ENCODE data around the gene AHCTF1. TPM values are rescaled to one million over a fixed set of nuclear protein-coding genes. Genes with fewer than 3 reads are reported as not detected.

Gene AHCTF1
- total RNA-seq, 1 donor from 2014 or later: 25.2 TPM

- Mint-ChIP-seq H3K4me3 (ENCODE audit: unreplicated experiment) (no peak overlapping the region), H3K9me3 (ENCODE audit: unreplicated experiment) (peaks cover 13% of the 10 kb centered on the region)
These were observed 37.9 kb upstream of the AHCTF1 start for GRCh38 chr1:246969621-246970020.

GRCh38 chr1:246966502-246966901 lies 34.8 kb upstream of the AHCTF1 start:
- H3K4me3 Mint-ChIP-seq (ENCODE audit: unreplicated experiment): no peak overlapping the region
- no peak for TF ChIP-seq CTCF (IDR thresholded peaks at IDR 0.05; ENCODE audit: partially characterized antibody, unreplicated experiment)
- DNase-seq: no peak
- H3K36me3 Mint-ChIP-seq (ENCODE audit: unreplicated experiment): peaks cover 47% of the 10 kb centered on the region
- no peaks in the 10 kb centered on the region for H3K4me1 Mint-ChIP-seq (ENCODE audit: low read depth, unreplicated experiment)
- no peaks in the 10 kb centered on the region for H3K27me3 Mint-ChIP-seq (ENCODE audit: unreplicated experiment)
- peaks cover 13% of the 10 kb centered on the region for H3K9me3 Mint-ChIP-seq (ENCODE audit: unreplicated experiment)
- no peak overlapping the region for H3K27ac Mint-ChIP-seq (ENCODE audit: unreplicated experiment)

More at GRCh38 chr1:246969621-246970020, 37.9 kb upstream of the AHCTF1 start:
- no peak for TF ChIP-seq CTCF (IDR thresholded peaks at IDR 0.05; ENCODE audit: partially characterized antibody, unreplicated experiment)
- Mint-ChIP-seq H3K4me1 (ENCODE audit: low read depth, unreplicated experiment) (no peaks in the 10 kb centered on the region), H3K27me3 (ENCODE audit: unreplicated experiment) (no peaks in the 10 kb centered on the region), H3K27ac (ENCODE audit: unreplicated experiment) (no peak overlapping the region), H3K36me3 (ENCODE audit: unreplicated experiment) (peaks cover 52% of the 10 kb centered on the region)
- DNase-seq: no peak

GRCh38 chr1:246959944-246960693 lies 28.4 kb upstream of the AHCTF1 start:
- Mint-ChIP-seq H3K27ac (ENCODE audit: unreplicated experiment) (no peak overlapping the region), H3K4me3 (ENCODE audit: unreplicated experiment) (no peak overlapping the region), H3K27me3 (ENCODE audit: unreplicated experiment) (no peaks in the 10 kb centered on the region), H3K36me3 (ENCODE audit: unreplicated experiment) (peaks cover 7% of the 10 kb centered on the region), H3K4me1 (ENCODE audit: low read depth, unreplicated experiment) (no peaks in the 10 kb centered on the region), H3K9me3 (ENCODE audit: unreplicated experiment) (no peaks in the 10 kb centered on the region)
- TF ChIP-seq CTCF (IDR thresholded peaks at IDR 0.05; ENCODE audit: partially characterized antibody, unreplicated experiment): no peak
- no peak for DNase-seq

- no peak overlapping the region for H3K27ac Mint-ChIP-seq (ENCODE audit: unreplicated experiment)
- no peaks in the 10 kb centered on the region for H3K9me3 Mint-ChIP-seq (ENCODE audit: unreplicated experiment)
- peaks cover 7% of the 10 kb centered on the region for H3K36me3 Mint-ChIP-seq (ENCODE audit: unreplicated experiment)
- H3K4me1 Mint-ChIP-seq (ENCODE audit: low read depth, unreplicated experiment): no peaks in the 10 kb centered on the region
- no peak for DNase-seq
- no peak for TF ChIP-seq CTCF (IDR thresholded peaks at IDR 0.05; ENCODE audit: partially characterized antibody, unreplicated experiment)
- H3K27me3 Mint-ChIP-seq (ENCODE audit: unreplicated experiment): peaks cover 2% of the 10 kb centered on the region
- no peak overlapping the region for H3K4me3 Mint-ChIP-seq (ENCODE audit: unreplicated experiment)
These were observed 22.4 kb upstream of the AHCTF1 start for GRCh38 chr1:246954126-246954525.

- DNase-seq: no peak
- H3K27me3 Mint-ChIP-seq (ENCODE audit: unreplicated experiment): peaks cover 3% of the 10 kb centered on the region
- H3K9me3 Mint-ChIP-seq (ENCODE audit: unreplicated experiment): peaks cover 2% of the 10 kb centered on the region
- no peaks in the 10 kb centered on the region for H3K36me3 Mint-ChIP-seq (ENCODE audit: unreplicated experiment)
- no peak overlapping the region for H3K27ac Mint-ChIP-seq (ENCODE audit: unreplicated experiment)
- H3K4me3 Mint-ChIP-seq (ENCODE audit: unreplicated experiment): no peak overlapping the region
- H3K4me1 Mint-ChIP-seq (ENCODE audit: low read depth, unreplicated experiment): no peaks in the 10 kb centered on the region
- TF ChIP-seq CTCF (IDR thresholded peaks at IDR 0.05; ENCODE audit: partially characterized antibody, unreplicated experiment): no peak
These were observed 19.7 kb upstream of the AHCTF1 start for GRCh38 chr1:246951413-246951812.
